Stimulated activated CD8-positive, alpha-beta memory T cell treated with anti-CD3 and anti-CD28 coated beads, Interleukin-7, amount 100 ng/mL, for 24 hours (primary cell): ENCODE results near the gene RECQL5.
"Not testable (repeated sequence)": the region's sequence is repeated elsewhere in the genome, so short reads cannot be mapped to it uniquely, and the experiment has no call there.

Source experiments
- DNase-seq: peaks from one replicate; pipeline ENCODE4 v3.0.0-alpha.2; 2020; ENCODE audit warnings: low read depth

Gene RECQL5

GRCh38 chr17:75616521-75617122 is 50.3 kb downstream of the RECQL5 start:
- DNase-seq, result no peak

- no peak for DNase-seq
These were observed 51.7 kb downstream of the RECQL5 start for GRCh38 chr17:75615301-75615700.

GRCh38 chr17:75614556-75615270 is 52.2 kb downstream of the RECQL5 start:
- DNase-seq, result no peak

- no peak for DNase-seq
These were observed 52.9 kb downstream of the RECQL5 start for GRCh38 chr17:75614006-75614405.

GRCh38 chr17:75612906-75613626 is 53.9 kb downstream of the RECQL5 start:
- DNase-seq, result no peak

GRCh38 chr17:75611851-75612429 is 55.0 kb downstream of the RECQL5 start:
- DNase-seq, result no peak

- DNase-seq, result no peak
These were observed 56.6 kb downstream of the RECQL5 start for GRCh38 chr17:75610103-75610984.

- no peak for DNase-seq
These were observed 59.9 kb downstream of the RECQL5 start for GRCh38 chr17:75607086-75607485.

- DNase-seq, result no peak
These were observed 61.2 kb downstream of the RECQL5 start for GRCh38 chr17:75605790-75606189.

GRCh38 chr17:75604034-75604695 is 62.8 kb downstream of the RECQL5 start:
- DNase-seq, result no peak

- no peak for DNase-seq
These were observed 63.8 kb downstream of the RECQL5 start for GRCh38 chr17:75603123-75603522.

GRCh38 chr17:75602644-75603043 is 64.3 kb downstream of the RECQL5 start:
- DNase-seq, result no peak

GRCh38 chr17:75601057-75601987 is 65.6 kb downstream of the RECQL5 start:
- peak; percentile 47 for DNase-seq

GRCh38 chr17:75596320-75597087 is 70.5 kb downstream of the RECQL5 start:
- DNase-seq, result no peak

- DNase-seq, result no peak
These were observed 71.0 kb downstream of the RECQL5 start for GRCh38 chr17:75595920-75596313.

GRCh38 chr17:75595284-75595919 is 71.6 kb downstream of the RECQL5 start:
- no peak for DNase-seq

GRCh38 chr17:75594499-75595283 is 72.3 kb downstream of the RECQL5 start:
- no peak for DNase-seq

GRCh38 chr17:75593430-75593829 is 73.5 kb downstream of the RECQL5 start:
- DNase-seq, result not testable (repeated sequence)
